ENCODE results near the gene SHROOM3.

GRCh38 chr4:76823495-76823894 is 388.5 kb downstream of the SHROOM3 start:
- TF ChIP-seq CTCF (IDR thresholded peaks at IDR 0.05 in 8 of 11, conservative IDR thresholded peaks at IDR 0.05 in 3 of 11) (no peak), POLR2A (IDR thresholded peaks at IDR 0.05) (no peak)
